Esophagus muscularis mucosa (tissue), 4 donors: ENCODE results near the gene DHDDS. TPM values are rescaled to one million over a fixed set of nuclear protein-coding genes. Genes with fewer than 3 reads are reported as not detected.

ENCODE experiments used
- DNase-seq: peaks from one replicate; pipeline ENCODE4 v3.0.0-alpha.2; 2017; ENCODE audit errors: extremely low spot score
- H3K27ac ChIP-seq, 4 donors: fragments of 200-600 bp; sonication (generic); replicated peaks in 1 of 4; 1 replicate in 3 of 4; 2 replicates in 1 of 4; pipeline ENCODE4 v1.5.1; 2016 to 2019; ENCODE audit warnings: mild to moderate bottlenecking in 1 of 4
- H3K27me3 ChIP-seq, 4 donors: fragments of 200-600 bp; sonication (generic); one replicate each; pipeline versions ENCODE4 v1.5.1 to v1.6.0; 2016 to 2019
- H3K36me3 ChIP-seq, 4 donors: fragments of 200-600 bp; sonication (generic); one replicate each; pipeline ENCODE4 v1.5.1; 2016 to 2019
- H3K4me1 ChIP-seq, 4 donors: fragments of 200-600 bp; sonication (generic); one replicate each; pipeline ENCODE4 v1.5.1; 2016 to 2019
- H3K4me3 ChIP-seq, 4 donors: fragments of 200-600 bp; sonication (generic); 1 replicate in 2 of 4; 2 replicates in 2 of 4; pipeline ENCODE4 v1.5.1; 2016 to 2019; ENCODE audit warnings: mild to moderate bottlenecking in 4 of 4, moderate library complexity in 1 of 4
- H3K9me3 ChIP-seq, 4 donors: fragments of 200-600 bp; sonication (generic); 1 replicate in 3 of 4; 2 replicates in 1 of 4; pipeline ENCODE4 v1.5.1; 2016 to 2019
- CTCF ChIP-seq, 3 experiments: fragments of 200-600 bp in 2 of 3; fragments of 450-650 bp in 1 of 3; sonication (generic) in 2 of 3; IDR thresholded peaks; one replicate each; pipeline ENCODE4 v1.5.1; 2017 to 2019; ENCODE audit warnings: antibody characterized with exemption in 3 of 3, mild to moderate bottlenecking in 2 of 3, moderate library complexity in 1 of 3
- EP300 ChIP-seq: sonication (generic); formaldehyde crosslinking; IDR thresholded peaks from one replicate; pipeline ENCODE4 v1.6.1; 2017; ENCODE audit warnings: antibody characterized with exemption
- POLR2A ChIP-seq: fragments of 450-650 bp; IDR thresholded peaks from one replicate; pipeline ENCODE4 v1.6.1; 2017; ENCODE audit warnings: antibody characterized with exemption, moderate library complexity, mild to moderate bottlenecking, low read depth
- POLR2AphosphoS5 ChIP-seq, 2 donors: sonication (generic); formaldehyde crosslinking; IDR thresholded peaks; one replicate each; pipeline ENCODE4 v1.6.1; 2017; ENCODE audit warnings: antibody characterized with exemption in 2 of 2
- WGBS: methylation state at CpG from one replicate; pipeline ENCODE4 v1.1.5; 2018; 5-methylcytosine and 5-hydroxymethylcytosine counted together
- intact Hi-C: fragments of 100-400 bp; cut with DNase I; formaldehyde crosslinking; loops from one replicate; pipeline ENCODE4 v1.15.1; 2023
- total RNA-seq, 4 donors: library from RNA; depleted of rRNA; stranded (reverse); fragments of >200 nt; gene quantifications; one replicate each; pipeline versions ENCODE4 v1.1.0 to v1.2.1, GENCODE V29; 2016

DHDDS gene
- total RNA-seq, 4 donors from 2014 or later: 28.7 to 38.9 (median 30.4) TPM

GRCh38 chr1:26490155-26490554 lies 58.0 kb downstream of the DHDDS start:
- H3K36me3 ChIP-seq: no peaks in the 10 kb centered on the region
- WGBS: 94% methylated on average over 4 of the region's 4 CpGs
- H3K4me1 ChIP-seq: no peaks in the 10 kb centered on the region
- no peaks in the 10 kb centered on the region for H3K9me3 ChIP-seq
- H3K4me3 ChIP-seq: no peak overlapping the region
- H3K27me3 ChIP-seq: no peaks in the 10 kb centered on the region
- DNase-seq: no peak
- intact Hi-C loops: loop anchor here (10.0 kb wide), 1 partner anchor 105 kb away; no protein-coding TSS in a partner anchor
- H3K27ac ChIP-seq: no peak overlapping the region
- TF ChIP-seq POLR2A: no peak
- TF ChIP-seq CTCF (IDR thresholded peaks at IDR 0.05): no peak
- TF ChIP-seq POLR2AphosphoS5 (IDR thresholded peaks at IDR 0.05): no peak

GRCh38 chr1:26493267-26493666 lies 61.1 kb downstream of the DHDDS start:
- Histone ChIP-seq H3K4me3 (no peak overlapping the region), H3K4me1 (peaks cover 0 to 5% (median 0%) of the 10 kb centered on the region in 4 donors), H3K36me3 (no peaks in the 10 kb centered on the region), H3K27me3 (no peaks in the 10 kb centered on the region), H3K9me3 (no peaks in the 10 kb centered on the region), H3K27ac (no peak overlapping the region)
- intact Hi-C loops: loop anchor here (10.0 kb wide), 1 partner anchor 102 kb away; no protein-coding TSS in a partner anchor
- 70% methylated on average over 3 of the region's 3 CpGs for WGBS
- no peak for DNase-seq
- TF ChIP-seq POLR2AphosphoS5 (IDR thresholded peaks at IDR 0.05) (no peak), CTCF (IDR thresholded peaks at IDR 0.05) (no peak), POLR2A (no peak), EP300 (no peak)

- Histone ChIP-seq H3K4me1 (peaks cover 0 to 5% (median 0%) of the 10 kb centered on the region in 4 donors), H3K9me3 (no peaks in the 10 kb centered on the region), H3K27me3 (no peaks in the 10 kb centered on the region), H3K27ac (no peak overlapping the region), H3K36me3 (no peaks in the 10 kb centered on the region), H3K4me3 (no peak overlapping the region)
- 96% methylated on average over 3 of the region's 3 CpGs for WGBS
- DNase-seq: no peak
- intact Hi-C loops: loop anchor here (10.0 kb wide), 1 partner anchor 101 kb away; no protein-coding TSS in a partner anchor
- TF ChIP-seq CTCF (IDR thresholded peaks at IDR 0.05): no peak
- no peak for TF ChIP-seq POLR2AphosphoS5 (IDR thresholded peaks at IDR 0.05)
- no peak for TF ChIP-seq EP300
- no peak for TF ChIP-seq POLR2A
These were observed 61.8 kb downstream of the DHDDS start for GRCh38 chr1:26493938-26494337.

GRCh38 chr1:26496861-26497260 lies 64.7 kb downstream of the DHDDS start:
- Histone ChIP-seq H3K4me1 (peaks cover 10 to 23% (median 20%) of the 10 kb centered on the region in 4 donors), H3K27ac (no peak overlapping the region), H3K4me3 (no peak overlapping the region), H3K9me3 (no peaks in the 10 kb centered on the region), H3K27me3 (no peaks in the 10 kb centered on the region), H3K36me3 (no peaks in the 10 kb centered on the region)
- 44% methylated on average over 4 of the region's 4 CpGs for WGBS
- no peak for TF ChIP-seq EP300
- TF ChIP-seq POLR2A: no peak
- no peak for TF ChIP-seq CTCF (IDR thresholded peaks at IDR 0.05)
- TF ChIP-seq POLR2AphosphoS5 (IDR thresholded peaks at IDR 0.05): no peak
- no peak for DNase-seq
- intact Hi-C loops: loop anchor here (10.0 kb wide), 1 partner anchor 98 kb away; no protein-coding TSS in a partner anchor

GRCh38 chr1:26498894-26499293 lies 66.8 kb downstream of the DHDDS start:
- Histone ChIP-seq H3K36me3 (no peaks in the 10 kb centered on the region), H3K27ac (no peak overlapping the region), H3K27me3 (no peaks in the 10 kb centered on the region), H3K4me3 (no peak overlapping the region), H3K4me1 (peaks cover 10 to 23% (median 21%) of the 10 kb centered on the region in 4 donors), H3K9me3 (no peaks in the 10 kb centered on the region)
- TF ChIP-seq CTCF (IDR thresholded peaks at IDR 0.05) (no peak), POLR2A (no peak), POLR2AphosphoS5 (IDR thresholded peaks at IDR 0.05) (no peak), EP300 (no peak)
- WGBS: 95% methylated on average over 7 of the region's 7 CpGs
- intact Hi-C loops: loop anchor here (10.0 kb wide), 1 partner anchor 96 kb away; no protein-coding TSS in a partner anchor
- DNase-seq: no peak
